Dermis blood vessel endothelial cell (primary cell): Measurements from ENCODE around the gene HOXB6. TPM values are rescaled to one million over a fixed set of nuclear protein-coding genes. Genes with fewer than 3 reads are reported as not detected.

Experiments
- DNase-seq: peaks from one replicate; pipeline ENCODE4 v3.0.0; 2010
- total RNA-seq: library from RNA; depleted of rRNA; stranded (reverse); fragments of >200 nt; gene quantifications from 2 replicates; pipeline ENCODE4 v1.2.3, GENCODE V29; 2014

The HOXB6 gene
- total RNA-seq, 1 donor from 2014 or later: 11.9 TPM

GRCh38 chr17:48593840-48594537 is 10.8 kb downstream of the HOXB6 start:
- peak; percentile 88 for DNase-seq

DNA sequence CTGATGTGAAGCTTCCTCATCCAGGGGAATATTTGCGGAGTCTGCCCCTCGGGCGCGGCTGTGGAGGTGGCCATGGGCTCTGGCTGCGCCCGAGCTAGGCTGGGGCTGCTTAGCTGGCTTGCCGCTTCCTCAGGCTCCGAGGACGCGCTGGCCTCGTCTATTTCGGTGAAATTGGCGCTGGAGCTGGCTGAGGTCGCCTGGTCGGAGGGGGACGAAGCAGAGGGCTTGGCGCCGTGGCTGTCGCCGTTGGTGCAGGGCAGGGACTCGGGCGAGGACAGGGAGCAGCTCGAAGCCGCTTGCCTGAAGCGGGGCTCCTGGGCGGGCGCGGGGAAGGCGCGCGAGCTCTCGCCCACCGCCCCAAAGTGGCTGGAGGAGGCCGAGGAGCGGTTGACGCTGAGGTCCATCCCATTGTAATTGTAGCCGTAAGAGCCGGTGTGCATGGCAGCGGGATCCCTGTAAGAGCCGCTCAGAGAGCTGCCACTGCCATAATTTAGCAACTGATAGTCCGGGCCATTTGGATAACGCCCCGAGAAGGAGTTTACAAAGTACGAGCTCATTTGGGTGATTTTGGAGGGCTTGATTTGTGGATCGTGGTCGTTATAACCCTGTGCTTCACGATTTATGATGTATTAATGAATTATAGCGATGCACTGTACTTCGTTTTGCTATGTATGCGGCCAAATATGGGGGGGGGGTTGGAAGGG is 11.5 kb downstream of the HOXB6 start, which contains the start of gene HOXB5:
Gene HOXB5 (minus strand): TSS at position 654 of the 704 bp plus-strand sequence. CDS start 97 bp downstream, at position 557.
- DNase-seq: no peak

DNA sequence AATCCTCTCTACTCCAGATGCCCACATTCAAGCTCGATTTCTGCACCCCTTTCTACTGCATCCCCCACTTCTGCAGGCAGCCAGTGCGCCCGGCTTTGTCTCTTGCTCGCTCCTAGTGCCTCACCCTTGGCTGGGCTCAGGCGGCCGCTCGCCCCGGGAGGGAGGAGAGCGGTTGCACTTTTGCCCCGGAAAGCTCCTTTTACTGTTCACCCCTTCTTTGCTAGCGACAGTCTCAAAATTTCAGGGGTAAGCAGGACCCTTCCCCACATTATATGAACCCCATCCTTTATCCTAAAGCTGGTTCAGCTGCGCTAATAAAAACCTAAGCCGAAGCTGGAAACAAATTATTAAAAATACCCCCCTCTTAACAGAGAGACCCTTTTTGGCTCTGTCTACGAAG is 12.2 kb downstream of the HOXB6 start:
- DNase-seq: no peak

DNA sequence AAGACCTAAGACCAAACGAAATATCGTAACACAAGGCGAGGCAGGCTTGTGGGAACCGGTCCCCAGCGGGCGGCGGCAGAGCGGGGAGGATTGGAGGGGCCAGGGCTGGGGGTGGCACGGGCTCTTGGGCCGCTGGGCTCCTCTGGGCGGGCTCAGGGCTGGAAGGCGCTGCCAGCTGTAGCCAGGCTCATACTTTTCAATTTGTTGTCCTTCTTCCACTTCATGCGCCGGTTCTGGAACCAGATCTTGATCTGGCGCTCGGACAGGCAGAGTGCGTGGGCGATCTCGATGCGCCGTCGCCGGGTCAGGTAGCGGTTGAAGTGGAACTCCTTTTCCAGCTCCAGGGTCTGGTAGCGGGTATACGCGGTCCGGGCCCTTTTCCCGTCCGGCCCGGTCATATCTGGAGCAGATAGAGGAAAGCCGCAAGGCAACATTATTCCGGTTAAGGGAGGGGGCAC is 12.7 kb downstream of the HOXB6 start:
- no peak for DNase-seq

DNA sequence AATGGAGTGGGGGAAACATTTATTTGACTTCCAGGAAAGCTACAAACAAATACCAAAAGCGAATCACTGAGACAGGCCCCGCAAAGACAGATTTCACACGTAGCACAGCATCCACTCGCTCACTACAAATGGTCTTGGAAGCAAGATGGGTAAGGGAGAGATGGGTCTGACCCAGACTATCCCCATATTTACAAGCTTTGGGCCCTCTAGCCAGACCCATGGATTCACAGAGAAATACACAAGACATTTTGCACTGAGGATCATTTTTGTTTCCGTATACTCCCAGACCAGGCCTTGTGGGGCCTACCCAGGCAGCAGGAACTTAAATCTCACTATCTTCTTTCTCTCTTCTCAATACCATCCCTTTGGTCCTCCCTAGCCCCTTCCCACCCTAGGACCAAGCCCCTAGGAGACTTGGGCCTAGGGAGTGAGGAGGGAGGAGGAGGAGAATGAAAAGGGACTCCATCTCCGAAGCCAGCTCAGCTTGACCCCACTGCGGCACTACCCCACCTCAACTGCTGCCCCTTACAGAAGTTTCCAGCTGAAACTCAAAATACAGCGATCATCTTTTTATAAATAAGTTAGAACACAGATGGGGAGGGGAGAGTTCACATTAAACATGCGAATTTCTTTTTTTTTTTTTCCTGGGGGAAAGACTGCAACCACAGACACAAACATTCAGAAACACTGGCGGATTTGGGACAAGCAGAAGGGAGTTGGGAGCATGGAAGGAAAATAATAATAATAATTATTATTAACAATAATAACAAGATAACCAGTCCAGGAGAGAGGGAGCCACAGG is 13.3 kb downstream of the HOXB6 start:
- no peak for DNase-seq

GRCh38 chr17:48590607-48591161 is 14.1 kb downstream of the HOXB6 start:
- DNase-seq: no peak

- no peak for DNase-seq
Measured at GRCh38 chr17:48589831-48590606, 14.8 kb downstream of the HOXB6 start, which contains the start of gene HOXB3. TSS of gene HOXB3 (minus strand) at chr17:48590241. CDS start at chr17:48552474, 37,767 bp downstream.

- no peak for DNase-seq
Measured at GRCh38 chr17:48589060-48589830, 15.5 kb downstream of the HOXB6 start.

DNA sequence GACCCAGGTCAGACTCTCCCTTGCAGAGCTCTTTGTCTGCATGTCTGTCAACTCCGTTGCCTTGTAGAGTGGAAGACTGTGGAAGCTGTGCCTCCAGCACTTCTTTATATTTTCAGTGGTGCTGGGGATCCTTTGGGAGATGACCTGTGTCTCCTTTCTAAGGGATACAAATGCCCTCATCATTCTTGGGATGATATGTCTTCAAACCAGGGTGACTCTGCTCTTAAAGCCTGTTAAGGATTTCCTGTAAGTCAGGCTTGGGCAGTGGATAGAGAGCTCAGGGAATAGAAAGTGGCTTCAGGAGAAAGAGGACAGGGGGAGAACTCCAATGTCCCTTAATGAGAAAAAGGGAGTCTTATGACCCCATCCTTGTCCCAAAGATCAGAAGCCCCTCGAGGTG is 16.3 kb downstream of the HOXB6 start:
- peak; percentile 30 for DNase-seq

DNA sequence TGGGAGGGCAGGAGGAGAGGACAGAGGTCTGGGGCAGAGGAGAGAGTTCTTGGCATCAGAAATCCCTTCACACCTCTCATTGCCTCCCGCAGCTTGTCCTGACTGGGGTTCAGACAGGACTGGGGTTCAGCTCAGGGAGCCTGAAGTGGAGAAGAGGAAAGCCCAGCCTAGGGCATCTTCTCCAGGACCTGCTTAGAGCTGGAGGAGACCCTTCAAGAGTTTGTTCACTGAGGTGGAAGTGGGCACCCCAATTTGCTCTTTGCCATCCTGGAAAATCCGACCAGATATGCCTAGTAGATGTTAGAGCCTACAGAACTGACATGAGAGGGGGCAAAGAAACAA is 16.7 kb downstream of the HOXB6 start:
- DNase-seq: no peak

DNA sequence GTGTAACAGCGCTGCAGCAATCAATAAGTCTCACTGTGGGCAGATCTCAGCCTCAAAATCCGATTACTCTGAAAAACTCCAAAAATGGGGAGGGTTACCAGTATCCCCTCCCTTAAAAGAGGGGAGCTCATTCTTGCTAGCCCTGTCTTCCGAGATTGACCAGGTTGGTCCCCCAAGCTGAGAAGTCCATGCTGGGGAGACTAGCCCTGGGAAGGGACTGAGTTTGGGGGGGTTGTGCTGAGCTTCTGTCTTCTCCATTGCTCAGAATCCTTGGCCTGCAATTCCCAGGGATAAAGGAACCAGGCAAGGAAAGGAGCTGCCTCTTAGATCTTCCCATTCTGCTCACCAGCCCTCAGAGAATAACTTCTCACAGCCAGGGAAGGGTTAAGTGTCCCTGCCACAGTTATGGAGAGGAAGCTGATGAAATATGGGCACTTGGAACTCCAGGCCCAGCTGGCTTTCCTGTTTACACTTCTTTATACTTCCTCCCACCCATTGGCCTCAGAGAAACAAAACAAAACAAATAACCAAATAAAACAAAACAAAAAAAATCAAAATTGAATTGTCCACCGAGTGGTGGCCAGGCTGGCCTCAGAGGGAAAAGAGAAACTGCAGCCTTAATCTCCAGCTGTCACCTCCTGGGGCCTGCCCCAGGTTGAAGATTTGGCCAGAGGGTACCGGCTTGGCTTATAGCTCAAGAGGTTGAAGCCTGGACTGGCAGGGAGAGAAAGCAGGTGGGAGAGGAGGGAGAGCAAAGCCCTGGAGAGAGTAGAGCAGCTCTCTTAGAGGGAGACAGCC is 17.3 kb downstream of the HOXB6 start:
- DNase-seq: peak; percentile 59

DNA sequence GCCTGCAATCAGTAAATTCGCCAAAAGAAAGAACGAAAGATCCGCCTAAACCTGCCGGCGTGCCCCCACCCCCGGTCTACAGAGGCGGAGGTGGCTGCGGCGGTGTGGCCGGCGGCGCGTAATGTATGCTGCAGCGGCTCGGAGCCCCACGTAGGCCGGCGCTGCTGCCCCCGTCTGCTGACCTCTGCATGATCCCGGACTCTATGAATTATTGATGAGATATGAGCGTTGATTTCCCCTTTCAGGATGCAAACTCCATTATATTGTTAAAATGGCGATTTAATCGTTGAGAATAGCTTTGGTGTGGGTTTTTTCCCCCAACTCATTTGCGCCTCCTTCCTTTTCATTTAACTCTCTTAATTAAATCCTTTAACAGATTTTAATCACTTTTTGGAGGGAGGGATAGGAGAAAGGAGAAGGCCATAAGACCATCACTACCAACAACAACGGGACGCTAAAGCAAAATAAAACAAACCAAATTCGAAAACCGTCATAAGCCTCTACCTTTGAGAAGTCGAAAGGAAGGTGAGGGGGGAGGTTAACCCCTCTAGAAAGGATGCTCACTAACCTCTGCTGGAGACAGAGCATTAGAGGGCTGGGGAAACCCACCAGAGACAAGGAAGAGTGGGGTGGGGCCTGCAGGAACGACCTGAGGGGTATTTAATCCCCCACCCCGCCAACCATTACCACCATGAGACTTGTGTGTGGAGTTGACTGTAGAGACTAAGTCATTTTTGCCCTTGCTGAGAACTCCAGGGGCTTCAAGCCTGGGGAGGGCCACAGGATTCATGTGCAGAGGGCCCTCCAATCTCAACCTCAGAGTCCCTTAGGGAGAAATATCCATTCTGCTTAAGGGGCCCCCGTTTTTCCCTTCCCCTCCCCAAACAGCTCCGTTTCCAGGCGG is 18.2 kb downstream of the HOXB6 start:
- peak; percentile 56 for DNase-seq

DNA sequence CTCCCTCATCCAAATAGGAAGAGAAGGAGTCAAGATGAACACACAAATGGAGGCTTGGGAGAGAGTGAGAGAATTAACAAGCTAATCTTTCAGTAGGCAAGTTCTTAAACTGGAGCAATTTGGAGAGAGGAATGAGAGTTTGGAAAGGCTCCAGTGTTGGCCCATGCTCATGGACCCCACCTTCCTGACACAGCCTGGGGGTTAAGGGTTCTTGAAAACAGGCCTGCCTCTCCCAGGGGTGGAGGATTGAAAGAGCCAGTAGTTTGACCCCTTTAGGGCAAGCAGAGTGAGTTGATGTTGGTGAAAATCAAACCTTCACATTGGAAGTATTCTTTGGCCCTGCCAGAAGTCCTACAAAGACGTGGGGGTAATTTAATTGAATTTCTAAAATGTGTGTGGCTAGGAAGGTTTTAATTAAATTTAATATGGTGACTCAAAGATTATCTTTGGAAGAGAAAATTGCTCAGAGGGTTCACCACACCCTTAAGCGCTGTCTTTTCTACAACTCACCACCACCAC is 20.5 kb downstream of the HOXB6 start:
- no peak for DNase-seq

DNA sequence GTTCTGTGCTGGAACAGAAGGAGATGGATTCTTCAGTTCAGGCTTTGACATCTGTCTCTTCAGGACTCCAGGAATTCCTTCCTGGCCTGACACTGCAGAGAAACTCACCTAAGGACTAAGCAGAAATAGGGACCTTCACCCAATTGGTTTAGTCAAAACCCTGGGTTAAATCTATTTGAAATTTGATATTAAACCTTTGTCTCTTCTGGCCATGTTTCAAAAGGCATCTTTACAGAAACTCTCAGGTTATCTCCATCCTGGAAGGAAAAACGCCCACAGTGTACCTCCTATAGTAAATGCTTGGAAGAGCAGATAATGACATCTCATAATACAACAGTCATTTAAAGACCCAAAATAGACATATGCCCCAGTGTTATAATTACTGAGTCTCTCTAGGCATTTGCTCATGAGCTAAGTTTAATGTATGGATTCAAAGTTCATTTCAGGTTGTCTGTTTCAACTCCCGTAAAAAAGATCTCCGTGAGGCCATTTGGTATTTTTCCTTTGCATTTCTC is 21.0 kb downstream of the HOXB6 start:
- no peak for DNase-seq

DNA sequence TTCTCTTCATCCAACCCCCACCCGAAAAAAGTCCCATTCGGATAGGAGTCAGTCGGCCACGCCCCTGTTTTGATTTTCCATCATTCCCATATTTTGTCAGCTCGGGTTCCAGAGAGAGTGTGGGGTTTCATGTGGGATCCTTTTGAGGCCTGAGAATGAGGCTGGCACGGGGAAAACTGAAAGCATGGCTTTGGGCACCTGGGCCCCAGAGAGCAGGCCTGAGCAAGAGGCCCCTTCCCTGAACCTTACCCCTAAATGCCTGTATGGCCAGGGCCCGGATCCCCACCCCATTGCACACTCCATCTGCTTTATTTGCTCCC is 22.1 kb downstream of the HOXB6 start:
- DNase-seq: no peak

DNA sequence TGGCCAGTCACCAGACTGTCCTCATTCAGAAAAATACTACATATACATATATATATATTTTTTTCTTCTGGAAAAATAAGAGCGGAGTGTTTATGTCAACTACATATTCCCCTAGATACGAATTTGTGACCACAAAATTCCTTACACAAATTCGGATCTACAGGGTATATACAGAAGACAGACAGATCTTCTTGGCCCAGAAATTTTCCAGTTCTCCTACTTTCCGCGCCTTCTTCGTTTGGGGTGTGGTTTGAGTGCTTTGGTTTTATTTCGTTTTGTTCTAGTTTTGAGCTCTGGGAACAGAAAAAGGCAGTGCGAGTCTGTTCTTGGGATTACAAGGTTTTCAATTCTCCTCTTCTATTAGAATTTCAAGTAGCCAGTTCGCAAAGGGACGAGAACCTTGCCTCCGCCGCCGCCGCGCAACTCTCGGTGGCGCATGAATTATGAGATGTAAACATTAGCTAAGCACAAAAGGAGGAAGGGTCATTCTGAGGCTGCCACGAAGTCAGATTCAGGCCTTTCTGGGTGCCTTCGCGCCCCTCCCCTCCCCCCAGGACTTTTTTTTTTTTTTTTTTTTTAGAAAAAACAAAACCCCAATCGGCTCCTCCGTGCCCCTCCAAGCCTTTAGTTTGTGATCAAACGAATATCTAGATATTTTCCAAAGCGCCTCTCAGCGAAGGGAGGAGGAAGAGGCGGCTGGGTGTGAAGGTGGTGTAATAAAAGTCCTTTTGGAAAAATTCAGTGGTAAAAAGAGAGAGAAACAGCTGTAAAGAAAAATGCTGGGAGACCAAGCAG is 24.8 kb downstream of the HOXB6 start:
- DNase-seq: no peak

- no peak for DNase-seq
Measured at GRCh38 chr17:48579471-48579759, 25.4 kb downstream of the HOXB6 start.
